Measurements from ENCODE around the gene PIP5K1C.
A peak's percentile ranks its signal among the peaks of the same experiment; 100 is the strongest.
"Not testable (repeated sequence)": the region's sequence is repeated elsewhere in the genome, so short reads cannot be mapped to it uniquely, and the experiment has no call there.

Gene PIP5K1C

DNA sequence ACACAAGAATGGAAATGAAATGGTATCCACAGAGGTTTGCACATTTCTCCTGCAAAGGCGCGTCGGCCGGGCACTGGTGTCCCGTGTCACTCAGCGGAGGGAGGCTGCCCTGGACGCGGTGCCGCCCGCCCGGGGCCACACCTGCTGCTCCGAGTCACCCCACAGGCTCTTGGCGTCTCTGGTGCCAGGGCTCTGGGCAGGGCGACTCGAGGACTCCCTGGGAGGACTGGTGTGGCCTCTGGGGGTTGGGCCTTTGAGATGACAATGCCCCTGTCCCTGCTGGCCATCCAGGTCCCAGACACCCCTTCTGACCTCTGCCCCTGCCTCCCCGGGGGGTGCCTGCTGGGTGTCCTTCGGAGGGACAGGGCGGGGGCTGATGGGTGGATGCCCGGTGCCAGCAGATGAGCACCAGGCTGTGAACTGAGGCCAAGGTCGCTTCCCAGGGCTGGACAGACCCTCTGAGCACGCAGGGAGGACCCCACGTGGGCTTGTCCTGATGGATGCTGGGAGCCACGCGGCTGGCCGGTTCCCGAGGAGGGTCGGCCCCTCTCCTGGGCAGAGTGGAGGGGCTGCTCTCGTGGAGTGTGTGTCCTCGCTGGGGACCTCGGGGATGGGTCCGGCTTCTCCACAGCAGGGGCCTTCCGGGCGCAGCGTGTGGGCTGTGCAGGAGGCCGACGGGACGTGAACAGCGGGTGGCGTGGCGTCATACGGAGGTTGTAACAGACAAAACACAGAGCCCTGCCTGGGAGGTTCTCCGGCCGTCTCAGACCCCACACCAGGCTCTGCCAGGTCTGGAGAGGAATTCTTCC, 69.0 kb downstream of the PIP5K1C start:
- Mint-ChIP-seq H3K27ac (no peak overlapping the region), H3K4me1 (peaks cover 8% of the 10 kb centered on the region), H3K9me3 (no peaks in the 10 kb centered on the region), H3K36me3 (ENCODE audit: low read depth) (peaks cover 7% of the 10 kb centered on the region), H3K27me3 (ENCODE audit: low read depth) (no peaks in the 10 kb centered on the region), H3K4me3 (no peak overlapping the region)
- no peak for TF ChIP-seq CTCF (IDR thresholded peaks at IDR 0.05; ENCODE audit: unreplicated experiment in 3 of 3)

GRCh38 chr19:3628766-3629165, 71.5 kb downstream of the PIP5K1C start:
- peaks cover 21% of the 10 kb centered on the region for H3K4me1 Mint-ChIP-seq
- H3K4me3 Mint-ChIP-seq; H3K9me3 Mint-ChIP-seq; H3K27me3 Mint-ChIP-seq (ENCODE audit: low read depth); H3K36me3 Mint-ChIP-seq (ENCODE audit: low read depth); H3K27ac Mint-ChIP-seq: not testable (repeated sequence)

- no peaks in the 10 kb centered on the region for H3K27me3 Mint-ChIP-seq (ENCODE audit: low read depth)
- peaks cover 8% of the 10 kb centered on the region for H3K36me3 Mint-ChIP-seq (ENCODE audit: low read depth)
- peaks cover 21% of the 10 kb centered on the region for H3K4me1 Mint-ChIP-seq
- H3K27ac Mint-ChIP-seq, result peak overlapping the region in 2 of 3 experiments; percentile 98 to 99
- H3K9me3 Mint-ChIP-seq, result no peaks in the 10 kb centered on the region
- H3K4me3 Mint-ChIP-seq, result peak overlapping the region; percentile 91 to 98 (median 95)
- no peak for TF ChIP-seq CTCF (IDR thresholded peaks at IDR 0.05; ENCODE audit: unreplicated experiment in 3 of 3)
These were observed 72.9 kb downstream of the PIP5K1C start for GRCh38 chr19:3627351-3627723.

- Mint-ChIP-seq H3K27me3 (ENCODE audit: low read depth) (no peaks in the 10 kb centered on the region), H3K27ac (peak within 1 kb of the TSS; percentile 98 to 99 (median 99)), H3K4me1 (peaks cover 21% of the 10 kb centered on the region), H3K36me3 (ENCODE audit: low read depth) (peaks cover 11% of the 10 kb centered on the region), H3K9me3 (no peaks in the 10 kb centered on the region), H3K4me3 (peak within 1 kb of the TSS; percentile 91 to 98 (median 95))
- TF ChIP-seq CTCF (IDR thresholded peaks at IDR 0.05; ENCODE audit: unreplicated experiment in 3 of 3), result no peak
These were observed 73.6 kb downstream of the PIP5K1C start, which contains the start of gene CACTIN for GRCh38 chr19:3626473-3627350. CACTIN (minus strand) TSS chr19:3626790; CDS start chr19:3626762, 28 bp downstream.

GRCh38 chr19:3625996-3626472, 74.2 kb downstream of the PIP5K1C start:
- Mint-ChIP-seq H3K4me3 (peak overlapping the region; percentile 91 to 98 (median 95)), H3K27ac (peak overlapping the region; percentile 98 to 99 (median 99)), H3K27me3 (ENCODE audit: low read depth) (no peaks in the 10 kb centered on the region), H3K36me3 (ENCODE audit: low read depth) (peaks cover 11% of the 10 kb centered on the region), H3K9me3 (no peaks in the 10 kb centered on the region), H3K4me1 (peaks cover 21% of the 10 kb centered on the region)
- no peak for TF ChIP-seq CTCF (IDR thresholded peaks at IDR 0.05; ENCODE audit: unreplicated experiment in 3 of 3)

- Mint-ChIP-seq H3K27me3 (ENCODE audit: low read depth) (no peaks in the 10 kb centered on the region), H3K9me3 (no peaks in the 10 kb centered on the region), H3K4me3 (peak overlapping the region in 1 of 3 experiments; percentile 83), H3K4me1 (peaks cover 21% of the 10 kb centered on the region), H3K27ac (no peak overlapping the region), H3K36me3 (ENCODE audit: low read depth) (peaks cover 4% of the 10 kb centered on the region)
- TF ChIP-seq CTCF (IDR thresholded peaks at IDR 0.05; ENCODE audit: unreplicated experiment in 3 of 3), result no peak
These were observed 76.6 kb downstream of the PIP5K1C start for GRCh38 chr19:3623716-3624115.
